Osteoblast (primary cell): ENCODE data around the gene RAB10. TPM values are rescaled to one million over a fixed set of nuclear protein-coding genes. Genes with fewer than 3 reads are reported as not detected.

ENCODE experiments used
- DNase-seq: peaks from one replicate; pipeline ENCODE4 v3.0.0; 2011; ENCODE audit warnings: low spot score, mixed read lengths; ENCODE audit not compliant: insufficient read length; ENCODE audit errors: missing footprints
- H2AFZ ChIP-seq: 2 replicates; pipeline ENCODE4 v1.6.0; 2011; ENCODE audit warnings: mild to moderate bottlenecking, low read length
- H3K27ac ChIP-seq: 2 replicates; pipeline ENCODE4 v1.5.1; 2011; ENCODE audit warnings: mild to moderate bottlenecking, low read depth, low read length, moderate library complexity
- H3K27me3 ChIP-seq: 2 replicates; pipeline ENCODE4 v1.6.0; 2012; ENCODE audit warnings: mild to moderate bottlenecking, control low read depth, inconsistent platforms, low read length, moderate library complexity; ENCODE audit not compliant: insufficient read depth
- H3K36me3 ChIP-seq: 2 replicates; pipeline ENCODE4 v1.5.1; 2011; ENCODE audit warnings: mild to moderate bottlenecking, low read length, control low read depth, moderate library complexity; ENCODE audit not compliant: insufficient read depth
- H3K4me1 ChIP-seq: 2 replicates; pipeline ENCODE4 v1.5.1; 2011; ENCODE audit warnings: mild to moderate bottlenecking, low read length, control low read depth, moderate library complexity; ENCODE audit not compliant: insufficient read depth
- H3K4me2 ChIP-seq: 2 replicates; pipeline ENCODE4 v1.6.0; 2011; ENCODE audit warnings: mild to moderate bottlenecking, low read length; ENCODE audit not compliant: insufficient read depth
- H3K4me3 ChIP-seq: fragments of 200-600 bp; sonication (generic); 3 replicates; pipeline ENCODE4 v1.5.1; 2012; ENCODE audit warnings: mild to moderate bottlenecking, low read length, inconsistent platforms; ENCODE audit not compliant: insufficient read depth
- H3K79me2 ChIP-seq: 2 replicates; pipeline ENCODE4 v1.6.0; 2012; ENCODE audit warnings: mild to moderate bottlenecking, low read length, control low read depth, inconsistent platforms; ENCODE audit not compliant: insufficient read depth
- H3K9me3 ChIP-seq: 2 replicates; pipeline ENCODE4 v1.5.1; 2011; ENCODE audit warnings: low read depth, low read length, control low read depth
- H4K20me1 ChIP-seq: 2 replicates; pipeline ENCODE4 v1.6.0; 2012; ENCODE audit warnings: mild to moderate bottlenecking, low read length, control low read depth; ENCODE audit not compliant: insufficient read depth
- CTCF ChIP-seq: IDR thresholded peaks from 2 replicates; pipeline ENCODE4 v1.5.1; 2011; ENCODE audit warnings: mild to moderate bottlenecking, low read depth, low read length, moderate library complexity; ENCODE audit errors: extremely low read depth
- total RNA-seq: library from RNA; depleted of rRNA; stranded (reverse); fragments of >200 nt; gene quantifications from 2 replicates; pipeline ENCODE4 v1.2.3, GENCODE V29; 2012

RAB10 gene
- total RNA-seq, 1 donor = 151 TPM

GRCh38 chr2:26178746-26179436, 145.0 kb downstream of the RAB10 start:
- no peaks in the 10 kb centered on the region for H4K20me1 ChIP-seq
- H3K9me3 ChIP-seq = no peaks in the 10 kb centered on the region
- peak overlapping the region; percentile 70 for H3K4me3 ChIP-seq
- peak; percentile 94 for DNase-seq
- peak overlapping the region; percentile 86 for H2AFZ ChIP-seq
- no peak for TF ChIP-seq CTCF
- no peaks in the 10 kb centered on the region for H3K36me3 ChIP-seq
- no peak overlapping the region for H3K27ac ChIP-seq
- peaks cover 8% of the 10 kb centered on the region for H3K4me1 ChIP-seq
- no peaks in the 10 kb centered on the region for H3K79me2 ChIP-seq
- H3K27me3 ChIP-seq = peaks cover 8% of the 10 kb centered on the region
- H3K4me2 ChIP-seq = peak overlapping the region; percentile 84

- H3K4me2 ChIP-seq = peak overlapping the region; percentile 84
- DNase-seq = peak; percentile 73
- H3K27ac ChIP-seq = no peak overlapping the region
- H3K79me2 ChIP-seq = no peaks in the 10 kb centered on the region
- H2AFZ ChIP-seq = peak overlapping the region; percentile 86
- H3K27me3 ChIP-seq = peaks cover 2% of the 10 kb centered on the region
- H3K9me3 ChIP-seq = no peaks in the 10 kb centered on the region
- H3K36me3 ChIP-seq = no peaks in the 10 kb centered on the region
- peak overlapping the region; percentile 70 for H3K4me3 ChIP-seq
- H3K4me1 ChIP-seq = peaks cover 9% of the 10 kb centered on the region
- no peak for TF ChIP-seq CTCF
- H4K20me1 ChIP-seq = no peaks in the 10 kb centered on the region
Observed at GRCh38 chr2:26179446-26179913, 145.6 kb downstream of the RAB10 start.

- H3K36me3 ChIP-seq = no peaks in the 10 kb centered on the region
- no peak for TF ChIP-seq CTCF
- no peak for DNase-seq
- peaks cover 10% of the 10 kb centered on the region for H3K4me1 ChIP-seq
- no peaks in the 10 kb centered on the region for H3K9me3 ChIP-seq
- H3K4me2 ChIP-seq = no peak overlapping the region
- no peaks in the 10 kb centered on the region for H3K27me3 ChIP-seq
- H3K27ac ChIP-seq = no peak overlapping the region
- H3K4me3 ChIP-seq = no peak overlapping the region
- H4K20me1 ChIP-seq = no peaks in the 10 kb centered on the region
- H3K79me2 ChIP-seq = no peaks in the 10 kb centered on the region
- H2AFZ ChIP-seq = no peak overlapping the region
Observed at GRCh38 chr2:26182441-26182840, 148.6 kb downstream of the RAB10 start.

- Histone ChIP-seq H3K79me2 (no peaks in the 10 kb centered on the region), H2AFZ (no peak overlapping the region), H3K4me1 (peaks cover 10% of the 10 kb centered on the region), H3K4me3 (no peak overlapping the region), H4K20me1 (no peaks in the 10 kb centered on the region), H3K4me2 (no peak overlapping the region), H3K9me3 (no peaks in the 10 kb centered on the region), H3K36me3 (no peaks in the 10 kb centered on the region), H3K27ac (no peak overlapping the region), H3K27me3 (no peaks in the 10 kb centered on the region)
- no peak for TF ChIP-seq CTCF
- DNase-seq = peak; percentile 69
Observed at GRCh38 chr2:26182887-26183630, 149.2 kb downstream of the RAB10 start.
